Common myeloid progenitor, CD34-positive (primary cell): ENCODE data around the gene PRKAG2.

Experiments used
- CTCF ChIA-PET: fragments of 350-600 bp; sonication (Branson Sonifier 250); formaldehyde crosslinking; loops from one replicate; lab custom pipeline; 2021; ENCODE audit warnings: antibody characterized with exemption; lab: Charles Lee
- POLR2A ChIA-PET: fragments of 350-600 bp; sonication (Branson Sonifier 250); formaldehyde crosslinking; loops from one replicate; lab custom pipeline; 2021; ENCODE audit warnings: antibody characterized with exemption; lab: Charles Lee
- DNase-seq, 3 donors: peaks; one replicate each; pipeline versions ENCODE4 v3.0.0 to v3.0.0-alpha.2; 2013
- H3K27ac ChIP-seq, 2 experiments: 1 replicate in 1 of 2; 2 replicates in 1 of 2; pipeline ENCODE4 v1.7.0; 2013; ENCODE audit warnings: inconsistent platforms in 2 of 2, low read length in 2 of 2, mild to moderate bottlenecking in 2 of 2, low read depth in 1 of 2, moderate library complexity in 1 of 2; ENCODE audit not compliant: severe bottlenecking in 2 of 2, insufficient read depth in 1 of 2, poor library complexity in 1 of 2
- H3K27me3 ChIP-seq, 5 experiments: replicated peaks in 2 of 5; 1 replicate in 3 of 5; 2 replicates in 2 of 5; pipeline versions ENCODE4 v1.6.1 to v1.7.0; 2013; ENCODE audit warnings: low read length in 4 of 5, mild to moderate bottlenecking in 2 of 5, moderate library complexity in 2 of 5, inconsistent platforms in 1 of 5; ENCODE audit not compliant: insufficient read depth in 5 of 5, control insufficient read depth in 4 of 5
- H3K36me3 ChIP-seq, 4 experiments: 1 replicate in 2 of 4; 2 replicates in 2 of 4; pipeline versions ENCODE4 v1.6.1 to v1.7.0; 2013; ENCODE audit warnings: low read length in 3 of 4, control low read depth in 1 of 4, mild to moderate bottlenecking in 1 of 4; ENCODE audit not compliant: control insufficient read depth in 4 of 4, insufficient read depth in 4 of 4
- H3K4me1 ChIP-seq, 4 experiments: 1 replicate in 3 of 4; 2 replicates in 1 of 4; pipeline versions ENCODE4 v1.6.1 to v1.7.1; 2013; ENCODE audit warnings: low read length in 3 of 4, mild to moderate bottlenecking in 3 of 4, control low read depth in 1 of 4, inconsistent platforms in 1 of 4, moderate library complexity in 1 of 4; ENCODE audit not compliant: control insufficient read depth in 4 of 4, insufficient read depth in 4 of 4; ENCODE audit errors: control extremely low read depth in 1 of 4
- H3K4me3 ChIP-seq, 7 experiments: 1 replicate in 4 of 7; 2 replicates in 3 of 7; pipeline versions ENCODE4 v1.5.1 to v1.7.0; 2013; ENCODE audit warnings: mild to moderate bottlenecking in 7 of 7, low read length in 6 of 7, moderate library complexity in 6 of 7, inconsistent platforms in 2 of 7, low read depth in 2 of 7, control low read depth in 1 of 7; ENCODE audit not compliant: insufficient read depth in 4 of 7, control insufficient read depth in 1 of 7; ENCODE audit errors: extremely low read depth in 1 of 7
- H3K9me3 ChIP-seq, 5 experiments: 1 replicate in 4 of 5; 2 replicates in 1 of 5; pipeline versions ENCODE4 v1.6.1 to v1.7.1; 2013; ENCODE audit warnings: low read length in 4 of 5, mild to moderate bottlenecking in 2 of 5, inconsistent platforms in 1 of 5, low read depth in 1 of 5, moderate library complexity in 1 of 5; ENCODE audit not compliant: control insufficient read depth in 4 of 5, insufficient read depth in 2 of 5; ENCODE audit errors: control extremely low read depth in 1 of 5
- WGBS: methylation state at CpG from one replicate; pipeline ENCODE4 v1.1.5; 2013; ENCODE audit not compliant: insufficient coverage; 5-methylcytosine and 5-hydroxymethylcytosine counted together

The PRKAG2 gene

DNA sequence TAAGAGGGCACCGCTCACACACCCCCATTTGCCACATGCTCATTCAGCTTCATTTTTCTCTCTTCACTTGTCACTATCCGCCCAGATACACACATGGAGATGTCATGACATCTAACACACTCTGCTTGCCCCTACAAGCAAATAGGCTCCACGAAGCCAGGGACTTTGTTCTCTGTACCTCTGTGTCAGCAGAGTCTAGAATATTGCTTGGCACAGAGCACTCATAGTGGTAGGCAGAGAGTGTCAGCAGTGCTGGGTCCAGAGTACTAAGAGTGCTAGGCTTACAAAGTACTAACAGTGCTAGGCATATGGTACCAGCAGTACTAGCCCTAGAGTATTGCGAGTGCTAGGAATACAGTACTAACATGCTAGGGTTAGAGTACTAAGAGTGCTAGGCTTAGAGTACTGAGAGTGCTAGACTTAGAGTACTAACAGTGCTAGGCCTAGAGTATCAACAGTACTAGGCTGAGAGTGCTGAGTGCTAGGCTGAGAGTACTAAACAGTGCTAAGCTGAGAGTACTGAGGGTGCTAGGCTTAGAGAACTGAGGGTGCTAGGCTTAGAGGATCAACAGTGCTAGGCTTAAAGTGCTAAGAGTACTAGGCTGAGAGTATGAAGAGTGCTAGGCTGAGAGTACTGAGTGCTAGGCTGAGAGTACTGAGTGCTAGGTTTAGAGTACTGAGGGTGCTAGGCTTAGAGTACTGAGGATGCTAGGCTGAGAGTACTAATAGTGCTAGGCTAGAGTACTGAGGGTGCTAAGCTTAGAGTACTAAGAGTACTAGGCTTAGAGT, 166.1 kb downstream of the PRKAG2 start:
- POLR2A ChIA-PET, result no interaction called here

DNA sequence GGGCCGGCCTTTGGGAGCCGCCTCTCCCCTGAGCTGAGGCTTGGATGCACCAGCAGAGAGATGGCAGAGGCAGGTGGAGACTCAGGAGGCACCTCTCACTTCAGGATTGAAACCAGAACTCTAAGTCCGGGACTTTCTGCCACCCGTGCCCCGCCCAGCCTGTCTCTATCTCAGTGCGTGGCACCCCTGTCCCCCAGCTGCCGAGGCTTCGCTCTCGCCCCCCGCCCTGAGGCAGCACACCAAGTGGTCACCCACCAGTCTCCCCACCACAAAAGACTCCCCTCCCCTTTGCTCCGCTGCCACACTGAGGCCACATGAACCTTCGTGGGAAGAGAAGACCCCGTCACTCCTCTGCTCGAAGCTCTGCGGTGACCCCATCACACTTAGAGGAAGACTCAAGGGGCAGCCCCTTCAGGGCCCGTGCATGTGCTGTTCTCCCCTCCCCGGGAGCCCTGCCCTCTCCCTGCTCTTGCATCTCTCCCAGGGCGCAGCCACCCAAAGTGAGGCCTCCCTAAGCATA, 166.7 kb downstream of the PRKAG2 start:
- H3K9me3 ChIP-seq, result peaks cover 0 to 4% (median 0%) of the 10 kb centered on the region in 5 experiments
- CTCF ChIA-PET, result interaction anchor here (0.6 to 0.9 kb wide), 2 partner anchors 8 to 85 kb away, joined by 3 read pairs; no protein-coding TSS in a partner anchor
- H3K4me3 ChIP-seq, result no peak overlapping the region
- no peak overlapping the region for H3K27ac ChIP-seq
- POLR2A ChIA-PET, result no interaction called here
- no peaks in the 10 kb centered on the region for H3K27me3 ChIP-seq
- WGBS, result 94% methylated on average over 17 of the region's 18 CpGs
- no peak for DNase-seq
- peaks cover 0 to 2% (median 0%) of the 10 kb centered on the region in 4 experiments for H3K36me3 ChIP-seq
- peaks cover 0 to 2% (median 0%) of the 10 kb centered on the region in 4 experiments for H3K4me1 ChIP-seq

More for the DNA sequence above, 166.1 kb downstream of the PRKAG2 start:
- CTCF ChIA-PET, result no interaction called here
- Histone ChIP-seq H3K27ac (no peak overlapping the region), H3K4me1 (peaks cover 0 to under 1% (median 0%) of the 10 kb centered on the region in 4 experiments), H3K27me3 (no peaks in the 10 kb centered on the region), H3K36me3 (peaks cover 0 to 2% (median 0%) of the 10 kb centered on the region in 4 experiments), H3K9me3 (peaks cover 0 to 4% (median 0%) of the 10 kb centered on the region in 5 experiments), H3K4me3 (no peak overlapping the region)
- DNase-seq, result no peak
- WGBS, result 100% methylated on average over 2 of the region's 4 CpGs

DNA sequence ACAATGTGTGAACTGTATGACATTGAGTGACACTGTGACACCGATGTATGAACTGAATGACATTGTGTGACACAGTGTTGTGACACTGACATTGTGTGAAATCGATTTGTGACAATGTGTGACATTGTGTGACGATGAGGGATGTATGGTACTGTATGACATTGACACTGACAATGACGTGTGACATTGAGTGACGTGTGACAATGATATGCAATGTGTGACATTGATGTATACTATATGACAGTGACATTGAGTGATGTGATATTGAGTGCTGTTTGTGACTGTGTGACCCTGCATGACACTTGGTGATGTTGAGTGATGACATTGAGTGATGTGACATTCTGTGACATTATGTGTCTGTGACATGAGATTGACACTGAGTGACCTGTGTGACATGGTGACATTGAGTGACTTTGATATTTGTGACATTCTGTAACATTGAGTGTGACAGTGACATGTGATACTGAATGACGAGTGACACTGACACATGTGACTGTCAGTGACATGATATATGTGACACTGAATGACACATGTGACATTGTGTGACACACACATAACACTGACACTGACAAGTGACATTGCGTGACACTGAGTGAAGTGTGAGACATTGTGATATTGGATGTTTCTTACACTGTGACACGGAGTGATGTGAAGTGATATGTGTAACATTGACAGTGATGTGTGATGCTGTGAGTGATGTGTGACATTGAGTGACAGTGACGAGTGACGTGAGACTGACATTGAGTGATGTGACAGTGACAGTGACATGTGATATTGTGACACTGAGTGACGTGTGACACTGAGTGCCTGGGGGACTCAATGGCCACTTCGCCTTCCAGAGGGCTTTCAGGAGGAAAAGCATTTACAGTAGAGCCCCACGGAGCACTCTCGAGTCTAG, 167.5 kb downstream of the PRKAG2 start:
- H3K4me1 ChIP-seq, result peaks cover 0 to 2% (median 0%) of the 10 kb centered on the region in 4 experiments
- POLR2A ChIA-PET, result no interaction called here
- H3K36me3 ChIP-seq, result peaks cover 0 to 2% (median 0%) of the 10 kb centered on the region in 4 experiments
- H3K4me3 ChIP-seq, result no peak overlapping the region
- WGBS, result 100% methylated on average over 14 of the region's 14 CpGs
- H3K9me3 ChIP-seq, result peaks cover 0 to 4% (median 0%) of the 10 kb centered on the region in 5 experiments
- H3K27ac ChIP-seq, result no peak overlapping the region
- DNase-seq, result peak in 2 of 3 donors; percentile 13 to 36
- H3K27me3 ChIP-seq, result no peaks in the 10 kb centered on the region
- CTCF ChIA-PET, result interaction anchor here (0.6 to 1.1 kb wide), 3 partner anchors 9 to 84 kb away, joined by 3 read pairs; no protein-coding TSS in a partner anchor

DNA sequence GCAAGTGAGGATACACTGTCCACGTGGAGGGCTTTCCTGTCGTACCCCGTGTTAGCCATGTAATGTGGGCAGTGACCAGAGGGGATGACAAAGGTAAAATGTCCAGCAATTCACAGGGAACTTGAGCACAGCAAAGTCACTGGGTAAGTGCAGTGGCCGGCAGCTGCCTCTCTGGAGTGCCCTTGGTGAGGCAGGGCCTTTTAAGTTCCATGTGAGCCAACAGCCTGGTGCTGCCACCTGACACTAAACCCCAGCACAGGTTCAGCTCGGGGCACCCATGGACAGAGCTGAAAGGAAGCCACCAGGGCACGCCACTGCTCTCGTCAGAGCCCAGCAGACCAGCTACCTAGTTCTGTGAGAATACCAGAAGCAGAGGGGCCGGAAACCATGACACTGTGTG, 168.3 kb downstream of the PRKAG2 start:
- POLR2A ChIA-PET, result no interaction called here
- no peaks in the 10 kb centered on the region for H3K27me3 ChIP-seq
- CTCF ChIA-PET, result interaction anchor here (1.1 to 1.7 kb wide), 3 partner anchors 50 to 74 kb away, joined by 3 to 4 read pairs (median 3); no protein-coding TSS in a partner anchor
- peaks cover 0 to 2% (median 0%) of the 10 kb centered on the region in 4 experiments for H3K4me1 ChIP-seq
- peaks cover 0 to 4% (median 0%) of the 10 kb centered on the region in 5 experiments for H3K9me3 ChIP-seq
- peaks cover 0 to 2% (median 0%) of the 10 kb centered on the region in 4 experiments for H3K36me3 ChIP-seq
- no peak overlapping the region for H3K27ac ChIP-seq
- WGBS, result 89% methylated on average over 7 of the region's 8 CpGs
- no peak overlapping the region for H3K4me3 ChIP-seq
- DNase-seq, result no peak

- Histone ChIP-seq H3K36me3 (peaks cover 0 to 2% (median 0%) of the 10 kb centered on the region in 4 experiments), H3K27ac (no peak overlapping the region), H3K4me1 (peaks cover 0 to 2% (median 0%) of the 10 kb centered on the region in 4 experiments), H3K9me3 (peaks cover 0 to 4% (median 0%) of the 10 kb centered on the region in 5 experiments), H3K4me3 (no peak overlapping the region), H3K27me3 (no peaks in the 10 kb centered on the region)
- ChIA-PET POLR2A (no interaction called here), CTCF (interaction anchor here (1.0 to 3.9 kb wide), 8 partner anchors 9 to 79 kb away, joined by 3 to 13 read pairs (median 6); no protein-coding TSS in a partner anchor)
- 98% methylated on average over 12 of the region's 14 CpGs for WGBS
- no peak for DNase-seq
These were observed 169.2 kb downstream of the PRKAG2 start for GRCh38 chr7:151707757-151708156.

GRCh38 chr7:151707105-151707469, 169.8 kb downstream of the PRKAG2 start:
- no peak for DNase-seq
- H3K4me3 ChIP-seq, result no peak overlapping the region
- WGBS, result 92% methylated on average over 6 of the region's 8 CpGs
- peaks cover 0 to 2% (median 0%) of the 10 kb centered on the region in 4 experiments for H3K36me3 ChIP-seq
- H3K27me3 ChIP-seq, result no peaks in the 10 kb centered on the region
- ChIA-PET CTCF (interaction anchor here (1.0 to 3.9 kb wide), 17 partner anchors 10 to 132 kb away, joined by 3 to 18 read pairs (median 6); no protein-coding TSS in a partner anchor), POLR2A (interaction anchor here (1.0 kb wide), 1 partner anchor 24 kb away, joined by 3 read pairs; no protein-coding TSS in a partner anchor)
- H3K4me1 ChIP-seq, result peaks cover 0 to 5% (median 0%) of the 10 kb centered on the region in 4 experiments
- peaks cover 0 to 4% (median 0%) of the 10 kb centered on the region in 5 experiments for H3K9me3 ChIP-seq
- H3K27ac ChIP-seq, result no peak overlapping the region
